Natural killer cell (primary cell): Measurements from ENCODE around the gene EGLN2. TPM values are rescaled to one million over a fixed set of nuclear protein-coding genes. Genes with fewer than 3 reads are reported as not detected.

Source experiments
- ATAC-seq, 3 donors: fragments of 150-1000 bp in 2 of 3; fragments of 200-7000 bp in 1 of 3; cut with Tn5 transposase; 1 replicate in 1 of 3; 2 replicates in 2 of 3; pipeline ENCODE4 v1.10.0; 2021; ENCODE audit warnings: mild to moderate bottlenecking in 2 of 3, moderate library complexity in 2 of 3
- DNase-seq, 2 donors: peaks; one replicate each; pipeline versions ENCODE4 v3.0.0 to v3.0.0-alpha.2; 2013 to 2021; ENCODE audit warnings: mixed read lengths in 1 of 2
- H3K27ac ChIP-seq: one replicate; pipeline ENCODE4 v1.5.1; 2013; ENCODE audit warnings: mild to moderate bottlenecking, low read length
- H3K27me3 ChIP-seq: one replicate; pipeline ENCODE4 v1.6.1; 2013; ENCODE audit warnings: low read length; ENCODE audit not compliant: control insufficient read depth, insufficient read depth
- H3K36me3 ChIP-seq: one replicate; pipeline ENCODE4 v1.6.1; 2013; ENCODE audit warnings: low read length; ENCODE audit not compliant: control insufficient read depth, insufficient read depth
- H3K4me1 ChIP-seq: one replicate; pipeline ENCODE4 v1.6.1; 2013; ENCODE audit warnings: low read length; ENCODE audit not compliant: control insufficient read depth, insufficient read depth
- H3K4me3 ChIP-seq: one replicate; pipeline ENCODE4 v1.5.1; 2013; ENCODE audit warnings: low read length
- H3K9me3 ChIP-seq: one replicate; pipeline ENCODE4 v1.6.1; 2013; ENCODE audit warnings: low read length; ENCODE audit not compliant: control insufficient read depth, insufficient read depth
- H3K27ac Mint-ChIP-seq, 2 donors: one replicate each; pipeline ENCODE4 v1.8.0; 2022; ENCODE audit warnings: mild to moderate bottlenecking in 2 of 2, mixed read lengths in 2 of 2, moderate library complexity in 1 of 2
- H3K27me3 Mint-ChIP-seq, 2 donors: one replicate each; pipeline ENCODE4 v1.8.0; 2022; ENCODE audit warnings: low read depth in 2 of 2, mixed read lengths in 2 of 2
- H3K36me3 Mint-ChIP-seq: one replicate; pipeline ENCODE4 v1.8.0; 2022; ENCODE audit warnings: mixed read lengths
- H3K4me1 Mint-ChIP-seq, 2 donors: one replicate each; pipeline ENCODE4 v1.8.0; 2022; ENCODE audit warnings: mixed read lengths in 2 of 2
- H3K4me3 Mint-ChIP-seq: one replicate; pipeline ENCODE4 v1.8.0; 2022; ENCODE audit warnings: mild to moderate bottlenecking, moderate library complexity, mixed read lengths
- H3K9me3 Mint-ChIP-seq, 2 donors: one replicate each; pipeline ENCODE4 v1.8.0; 2022; ENCODE audit warnings: mixed read lengths in 2 of 2
- CTCF ChIP-seq: fragments of 200-600 bp; IDR thresholded peaks from one replicate; pipeline ENCODE4 v1.8.0; 2022; ENCODE audit warnings: antibody characterized with exemption
- WGBS: methylation state at CpG from one replicate; pipeline ENCODE4 v1.1.7; 2013; ENCODE audit warnings: missing lambda C conversion rate; ENCODE audit not compliant: insufficient coverage; 5-methylcytosine and 5-hydroxymethylcytosine counted together
- intact Hi-C: fragments of 100-400 bp; cut with micrococcal nuclease; formaldehyde crosslinking; loops from one replicate; pipeline ENCODE4 v1.14.2; 2022
- total RNA-seq, 4 donors: library from RNA; stranded (reverse); fragments of 120-200 nt in 1 of 4; gene quantifications; one replicate each; pipeline versions ENCODE4 v1.2.3 to v1.2.4, GENCODE V29; 2013 to 2022

EGLN2 gene
- total RNA-seq, 3 donors from 2014 or later (not counting 1 experiment from before 2014, with no cell fraction given): 104 to 156 (median 151) TPM

- TF ChIP-seq CTCF: no peak
- Mint-ChIP-seq H3K27ac (peak overlapping the region; percentile 96 to 100), H3K4me3 (peak overlapping the region; percentile 49), H3K9me3 (no peaks in the 10 kb centered on the region), H3K27me3 (no peaks in the 10 kb centered on the region), H3K4me1 (peaks cover 83 to 88% of the 10 kb centered on the region in 2 donors), H3K36me3 (no peaks in the 10 kb centered on the region)
- peaks cover 93% of the 10 kb centered on the region for H3K4me1 ChIP-seq
- peaks cover 44% of the 10 kb centered on the region for H3K36me3 ChIP-seq
- H3K4me3 ChIP-seq: no peak overlapping the region
- no peak for ATAC-seq
- 85% methylated on average over 7 of the region's 7 CpGs for WGBS
- peak overlapping the region; percentile 82 for H3K27ac ChIP-seq
- peak in 1 of 2 donors; percentile 51 for DNase-seq
- no peaks in the 10 kb centered on the region for H3K9me3 ChIP-seq
- no peaks in the 10 kb centered on the region for H3K27me3 ChIP-seq
- intact Hi-C loops: no loop called here
Observed at GRCh38 chr19:40804783-40805242, 5.8 kb downstream of the EGLN2 start.

- H3K4me1 Mint-ChIP-seq: peaks cover 83 to 88% of the 10 kb centered on the region in 2 donors
- Histone ChIP-seq H3K9me3 (no peaks in the 10 kb centered on the region), H3K27me3 (no peaks in the 10 kb centered on the region), H3K4me1 (peaks cover 93% of the 10 kb centered on the region), H3K36me3 (peaks cover 44% of the 10 kb centered on the region), H3K4me3 (no peak overlapping the region), H3K27ac (peak overlapping the region; percentile 82)
- no peaks in the 10 kb centered on the region for H3K36me3 Mint-ChIP-seq
- WGBS: 75% methylated on average over 2 of the region's 2 CpGs
- H3K27ac Mint-ChIP-seq: peak overlapping the region; percentile 96 to 100
- no peaks in the 10 kb centered on the region for H3K9me3 Mint-ChIP-seq
- ATAC-seq (no peak), DNase-seq (peak in 1 of 2 donors; percentile 68)
- TF ChIP-seq CTCF: no peak
- intact Hi-C loops: no loop called here
- H3K27me3 Mint-ChIP-seq: no peaks in the 10 kb centered on the region
- peak overlapping the region; percentile 49 for H3K4me3 Mint-ChIP-seq
Observed at GRCh38 chr19:40805258-40805868, 6.4 kb downstream of the EGLN2 start.

GRCh38 chr19:40806423-40807146 lies 7.6 kb downstream of the EGLN2 start:
- intact Hi-C loops: no loop called here
- peak overlapping the region; percentile 79 for H3K4me3 Mint-ChIP-seq
- peak overlapping the region; percentile 82 for H3K27ac ChIP-seq
- H3K4me3 ChIP-seq: no peak overlapping the region
- no peaks in the 10 kb centered on the region for H3K27me3 ChIP-seq
- WGBS: 51% methylated on average over 25 of the region's 26 CpGs
- H3K9me3 Mint-ChIP-seq: no peaks in the 10 kb centered on the region
- H3K36me3 ChIP-seq: peaks cover 35% of the 10 kb centered on the region
- no peaks in the 10 kb centered on the region for H3K36me3 Mint-ChIP-seq
- H3K4me1 Mint-ChIP-seq: peaks cover 81 to 88% of the 10 kb centered on the region in 2 donors
- DNase-seq (peak; percentile 64 to 92), ATAC-seq (peak; percentile 59 to 62 (median 62))
- peaks cover 92% of the 10 kb centered on the region for H3K4me1 ChIP-seq
- peak overlapping the region; percentile 96 to 100 for H3K27ac Mint-ChIP-seq
- H3K9me3 ChIP-seq: no peaks in the 10 kb centered on the region
- TF ChIP-seq CTCF: peak; percentile 66
- no peaks in the 10 kb centered on the region for H3K27me3 Mint-ChIP-seq
